Umbilical cord (tissue), 2 donors: ENCODE results near the gene IP6K1. TPM values are rescaled to one million over a fixed set of nuclear protein-coding genes. Genes with fewer than 3 reads are reported as not detected.

ENCODE experiments used
- DNase-seq: peaks from one replicate; pipeline ENCODE4 v3.0.0-alpha.2; 2015; ENCODE audit warnings: low spot score
- total RNA-seq: library from RNA; depleted of rRNA; stranded (reverse); fragments of >200 nt; gene quantifications from one replicate; pipeline ENCODE4 v1.2.3, GENCODE V29; 2014; ENCODE audit warnings: low replicate concordance; ENCODE audit not compliant: insufficient read depth

Gene IP6K1
- total RNA-seq, 1 donor from 2014 or later = 25.8 TPM

GRCh38 chr3:49724586-49724985 is 61.8 kb downstream of the IP6K1 start:
- no peak for DNase-seq

- peak; percentile 98 for DNase-seq
These were observed 62.5 kb downstream of the IP6K1 start, which contains the start of gene GMPPB for GRCh38 chr3:49723628-49724551. TSS of gene GMPPB (minus strand) at chr3:49723951. CDS start at chr3:49723726, 225 bp downstream.

GRCh38 chr3:49723296-49723627 is 63.1 kb downstream of the IP6K1 start:
- peak; percentile 48 for DNase-seq

GRCh38 chr3:49722896-49723295 is 63.4 kb downstream of the IP6K1 start:
- no peak for DNase-seq

GRCh38 chr3:49721896-49722781 is 64.2 kb downstream of the IP6K1 start:
- no peak for DNase-seq

- DNase-seq = no peak
These were observed 64.8 kb downstream of the IP6K1 start for GRCh38 chr3:49721596-49721895.

GRCh38 chr3:49720855-49721595 is 65.3 kb downstream of the IP6K1 start:
- no peak for DNase-seq

- DNase-seq = peak; percentile 97
These were observed 67.0 kb downstream of the IP6K1 start, which contains the start of gene AMIGO3 for GRCh38 chr3:49719214-49719884. TSS of gene AMIGO3 (minus strand) at chr3:49719684. CDS start at chr3:49719465, 219 bp downstream.

- DNase-seq = no peak
These were observed 67.5 kb downstream of the IP6K1 start for GRCh38 chr3:49718858-49719213.

GRCh38 chr3:49717959-49718857 is 68.1 kb downstream of the IP6K1 start:
- DNase-seq = no peak

- DNase-seq = no peak
These were observed 69.0 kb downstream of the IP6K1 start for GRCh38 chr3:49717211-49717958.

GRCh38 chr3:49716691-49717210 is 69.6 kb downstream of the IP6K1 start:
- DNase-seq = no peak

- no peak for DNase-seq
These were observed 70.2 kb downstream of the IP6K1 start for GRCh38 chr3:49716169-49716568.

GRCh38 chr3:49715611-49716121 is 70.7 kb downstream of the IP6K1 start:
- DNase-seq = no peak

GRCh38 chr3:49714728-49715550 is 71.4 kb downstream of the IP6K1 start:
- no peak for DNase-seq

- no peak for DNase-seq
These were observed 72.8 kb downstream of the IP6K1 start for GRCh38 chr3:49713336-49714105.

- no peak for DNase-seq
These were observed 73.6 kb downstream of the IP6K1 start for GRCh38 chr3:49712631-49713317.
